Measurements from ENCODE around the gene RIC1. TPM values are rescaled to one million over a fixed set of nuclear protein-coding genes. Genes with fewer than 3 reads are reported as not detected.

Gene RIC1
- total and polyA plus RNA-seq, 2 of the 13 experiments (the other 11 are each of a cell fraction or from before 2014, with no cell fraction given), result 18.2 to 19.0 TPM

DNA sequence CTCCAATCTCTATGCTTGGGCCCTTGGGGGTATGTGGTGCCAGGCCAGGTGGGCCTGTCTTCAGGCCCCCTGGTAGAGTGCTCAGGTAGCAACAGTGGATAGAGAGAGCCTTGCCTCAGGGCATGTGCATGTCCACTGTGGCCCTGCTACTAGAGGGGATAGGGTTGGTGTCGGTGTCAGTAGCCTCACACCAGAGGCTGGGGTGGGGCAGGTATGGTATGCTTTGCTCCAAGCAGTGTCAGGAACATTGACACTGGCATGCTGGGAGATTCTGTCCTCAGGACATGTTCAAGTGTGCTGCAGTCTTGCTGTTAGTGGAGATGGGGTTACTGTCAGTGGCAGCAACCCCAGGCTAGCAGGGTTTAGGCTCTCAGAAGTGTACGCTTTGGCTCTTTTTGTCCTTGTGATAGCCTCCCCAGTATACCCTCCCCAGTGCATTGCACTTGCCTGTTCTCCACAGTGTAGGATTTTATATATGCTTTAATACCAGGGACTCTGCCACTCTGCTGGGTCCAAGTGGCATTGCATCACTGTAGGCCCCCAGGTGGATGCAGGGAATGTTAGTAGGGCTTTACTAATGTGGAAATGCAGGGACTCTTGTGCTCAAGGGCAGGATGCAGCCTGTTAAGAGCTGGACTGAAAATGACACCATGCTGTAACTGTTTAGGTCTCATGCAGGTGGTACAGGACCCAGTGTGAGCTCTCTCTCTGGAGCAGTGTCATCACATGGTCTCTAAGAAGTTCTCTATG, 21.6 kb downstream of the RIC1 start:
- 100% methylated on average over 2 of the region's 2 CpGs for WGBS (ENCODE audit: low lambda C conversion rate)
- no peaks in the 10 kb centered on the region for H3K27me3 ChIP-seq (ENCODE audit: control insufficient read depth in 1 of 2, insufficient read depth in 2 of 2, low read length in 2 of 2)
- H3K4me3 ChIP-seq (replicated peaks in 1 of 3; ENCODE audit: insufficient read depth in 1 of 3, low read depth in 2 of 3, low read length in 3 of 3), result no peak overlapping the region
- no peaks in the 10 kb centered on the region for H3K36me3 ChIP-seq (replicated peaks in 1 of 2; ENCODE audit: control insufficient read depth in 1 of 2, insufficient read depth in 2 of 2, low read length in 2 of 2)
- peak overlapping the region; percentile 37 for H3K4me2 ChIP-seq (ENCODE audit: low read depth, low read length)
- H3K9me3 ChIP-seq (ENCODE audit: low read length), result peaks cover 16% of the 10 kb centered on the region
- ChIA-PET CTCF (ENCODE audit: low intra/inter-chr PET ratio, low total read pairs) (no interaction called here), POLR2A (no interaction called here)
- H3K27ac ChIP-seq (ENCODE audit: extremely low read length, insufficient read depth, low read length), result peak overlapping the region; percentile 30
- no peak for FAIRE-seq
- intact Hi-C loops (cut with micrococcal nuclease; ENCODE audit: unreplicated experiment), result no loop called here
- DNase-seq (ENCODE audit: low spot score), result no peak
- H3K4me1 ChIP-seq (ENCODE audit: insufficient read depth, low read length), result peaks cover 14% of the 10 kb centered on the region
- in situ Hi-C loops (cut with HindIII; ENCODE audit: extremely low pct_ligation_motif_present, low pct_unique_long_range_greater_than_20kb), result no loop called here
- H2AFZ ChIP-seq (ENCODE audit: low read length), result no peak overlapping the region
- no TSS peak for BruUV-seq (replicated peaks)
- H3K79me2 ChIP-seq (ENCODE audit: insufficient read depth, low read length), result peaks cover 75% of the 10 kb centered on the region
- H4K20me1 ChIP-seq (ENCODE audit: insufficient read depth, low read length), result peaks cover 14% of the 10 kb centered on the region
- ATAC-seq, result peak; percentile 89
- H3K9ac ChIP-seq (ENCODE audit: insufficient read depth, low read depth, low read length), result no peak overlapping the region
- TF ChIP-seq ZKSCAN5 (CRISPR knock-in tag; IDR thresholded peaks at IDR 0.05), result no peak
- no peak for TF ChIP-seq KLF11 (CRISPR knock-in tag; IDR thresholded peaks at IDR 0.05)
- no peak for TF ChIP-seq MAFK (conservative IDR thresholded peaks at IDR 0.05 in 1 of 2, IDR thresholded peaks at IDR 0.05 in 1 of 2; ENCODE audit: low read length in 2 of 2)
- TF ChIP-seq ZNF512B (CRISPR knock-in tag; IDR thresholded peaks at IDR 0.05; ENCODE audit: borderline replicate concordance), result no peak
- 0 out of 2 replicates have a peak, but pooled peaks have one; percentile 11 for TF ChIP-seq MED1 (CRISPR knock-in tag; IDR thresholded peaks at IDR 0.05)
- no peak for TF ChIP-seq RXRB (CRISPR knock-in tag; IDR thresholded peaks at IDR 0.05; ENCODE audit: borderline replicate concordance)
- no peak for TF ChIP-seq SCMH1 (CRISPR knock-in tag; IDR thresholded peaks at IDR 0.05; ENCODE audit: borderline replicate concordance)
- TF ChIP-seq KDM4B (CRISPR knock-in tag; IDR thresholded peaks at IDR 0.05), result no peak
- no peak for TF ChIP-seq ZBTB3 (CRISPR knock-in tag; IDR thresholded peaks at IDR 0.05; ENCODE audit: borderline replicate concordance, low read depth)
- 0 out of 2 replicates have a peak, but pooled peaks have one; percentile 21 for TF ChIP-seq DNMT1 (CRISPR knock-in tag; IDR thresholded peaks at IDR 0.05)
- TF ChIP-seq ZNF646 (CRISPR knock-in tag; IDR thresholded peaks at IDR 0.05), result 0 out of 2 replicates have a peak, but pooled peaks have one; percentile 27
- no peak for TF ChIP-seq ZFP41 (CRISPR knock-in tag; IDR thresholded peaks at IDR 0.05; ENCODE audit: borderline replicate concordance)
